Left lung (tissue), 10 donors: ENCODE results near the gene SKP1. TPM values are rescaled to one million over a fixed set of nuclear protein-coding genes. Genes with fewer than 3 reads are reported as not detected.
A peak's percentile ranks its signal among the peaks of the same experiment; 100 is the strongest.

ENCODE experiments used
- ATAC-seq: fragments of 200-7000 bp; cut with Tn5 transposase; one replicate; pipeline ENCODE4 v1.9.1; 2020; ENCODE audit warnings: moderate library complexity
- DNase-seq, 4 donors: peaks; one replicate each; pipeline ENCODE4 v3.0.0-alpha.2; 2013 to 2020
- H3K27ac ChIP-seq, 2 donors: fragments of 200-600 bp; sonication (generic) in 1 of 2; one replicate each; pipeline versions ENCODE4 v1.5.0 to v1.8.0; 2020 to 2021
- H3K27me3 ChIP-seq, 2 donors: fragments of 200-600 bp; sonication (generic) in 1 of 2; one replicate each; pipeline versions ENCODE4 v1.5.0 to v1.8.0; 2020 to 2021
- H3K36me3 ChIP-seq, 2 donors: fragments of 200-600 bp; sonication (generic) in 1 of 2; one replicate each; pipeline versions ENCODE4 v1.5.0 to v1.8.0; 2020 to 2021
- H3K4me1 ChIP-seq, 2 donors: fragments of 200-600 bp; one replicate each; pipeline ENCODE4 v1.8.0; 2021
- H3K4me3 ChIP-seq, 2 donors: fragments of 200-600 bp; sonication (generic) in 1 of 2; one replicate each; pipeline versions ENCODE4 v1.5.0 to v1.8.0; 2020 to 2021; ENCODE audit warnings: mild to moderate bottlenecking in 1 of 2
- H3K9me3 ChIP-seq, 2 donors: fragments of 200-600 bp; sonication (generic) in 1 of 2; one replicate each; pipeline versions ENCODE4 v1.5.0 to v1.8.0; 2020 to 2021
- intact Hi-C, 2 donors: fragments of 100-400 bp; cut with DNase I; formaldehyde crosslinking; loops; one replicate each; pipeline versions ENCODE4 v1.11.2 to v1.14.2; 2022
- polyA plus RNA-seq, 6 donors: library from polyadenylated mRNA; unstranded; fragments of 120-200 nt; gene quantifications; one replicate each; pipeline ENCODE4 v1.2.1, GENCODE V29; 2013; ENCODE audit not compliant: insufficient read length in 6 of 6
- total RNA-seq, 2 donors: library from RNA; stranded (reverse); fragmentation: NEBNext Ultra II Directional; extraction: Animal tissue kit (Norgen Biotek cat#: 25700); gene quantifications; one replicate each; pipeline ENCODE4 v1.2.1, GENCODE V29; 2021
- TF ChIP-seq, protein P1 (sequence below), 2 donors: fragments of 200-600 bp; sonication (generic) in 1 of 2; IDR thresholded peaks; one replicate each; pipeline versions ENCODE4 v1.5.0 to v1.8.0; 2021; ENCODE audit warnings: antibody characterized with exemption in 2 of 2
- donor health status: DM: no; HTN: yes; CAD: no.
- donor health status: DM: no; HTN: no; CAD: no.

The SKP1 gene
- total and polyA plus RNA-seq, 8 donors: 259 to 584 (median 547) TPM

DNA sequence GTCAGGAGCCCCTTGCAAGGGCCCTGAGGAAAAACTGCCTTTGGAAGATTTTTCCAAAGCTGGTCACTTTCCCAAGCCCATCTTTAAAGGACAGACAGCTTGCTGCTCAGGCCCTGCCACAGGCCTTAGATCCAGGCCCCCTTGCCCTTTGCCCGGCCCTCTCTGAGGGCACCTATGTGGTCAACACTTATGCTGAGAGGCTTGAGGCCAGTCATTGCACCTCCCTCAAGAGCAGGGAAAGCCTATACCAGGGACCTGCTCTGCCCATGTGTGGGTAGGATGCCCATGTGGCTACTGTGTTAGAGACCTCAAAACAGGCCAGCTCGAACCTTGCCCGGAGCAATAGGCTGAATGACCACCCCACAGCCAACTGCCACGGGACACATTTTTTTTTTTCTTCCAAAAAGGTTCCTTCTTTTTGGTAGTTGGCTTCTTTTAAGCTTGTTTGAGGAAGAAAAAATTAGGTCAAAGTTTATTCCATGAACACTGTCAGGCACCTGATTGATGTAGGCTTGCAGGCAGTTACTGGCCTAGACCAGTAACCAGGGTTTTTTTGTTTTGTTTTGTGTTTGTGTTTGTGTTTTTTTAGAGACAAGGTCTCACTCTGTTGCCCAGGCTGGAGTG lies 58.4 kb downstream of the SKP1 start:
- TF ChIP-seq, protein P1, sequence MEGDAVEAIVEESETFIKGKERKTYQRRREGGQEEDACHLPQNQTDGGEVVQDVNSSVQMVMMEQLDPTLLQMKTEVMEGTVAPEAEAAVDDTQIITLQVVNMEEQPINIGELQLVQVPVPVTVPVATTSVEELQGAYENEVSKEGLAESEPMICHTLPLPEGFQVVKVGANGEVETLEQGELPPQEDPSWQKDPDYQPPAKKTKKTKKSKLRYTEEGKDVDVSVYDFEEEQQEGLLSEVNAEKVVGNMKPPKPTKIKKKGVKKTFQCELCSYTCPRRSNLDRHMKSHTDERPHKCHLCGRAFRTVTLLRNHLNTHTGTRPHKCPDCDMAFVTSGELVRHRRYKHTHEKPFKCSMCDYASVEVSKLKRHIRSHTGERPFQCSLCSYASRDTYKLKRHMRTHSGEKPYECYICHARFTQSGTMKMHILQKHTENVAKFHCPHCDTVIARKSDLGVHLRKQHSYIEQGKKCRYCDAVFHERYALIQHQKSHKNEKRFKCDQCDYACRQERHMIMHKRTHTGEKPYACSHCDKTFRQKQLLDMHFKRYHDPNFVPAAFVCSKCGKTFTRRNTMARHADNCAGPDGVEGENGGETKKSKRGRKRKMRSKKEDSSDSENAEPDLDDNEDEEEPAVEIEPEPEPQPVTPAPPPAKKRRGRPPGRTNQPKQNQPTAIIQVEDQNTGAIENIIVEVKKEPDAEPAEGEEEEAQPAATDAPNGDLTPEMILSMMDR (IDR thresholded peaks at IDR 0.05): no peak
- Histone ChIP-seq H3K9me3 (no peaks in the 10 kb centered on the region), H3K36me3 (no peaks in the 10 kb centered on the region), H3K27ac (no peak overlapping the region), H3K4me1 (peaks cover 7 to 19% of the 10 kb centered on the region in 2 donors), H3K4me3 (no peak overlapping the region), H3K27me3 (peaks cover 7 to 25% of the 10 kb centered on the region in 2 donors)
- ATAC-seq (no peak), DNase-seq (no peak)
- intact Hi-C loops: no loop called here

DNA sequence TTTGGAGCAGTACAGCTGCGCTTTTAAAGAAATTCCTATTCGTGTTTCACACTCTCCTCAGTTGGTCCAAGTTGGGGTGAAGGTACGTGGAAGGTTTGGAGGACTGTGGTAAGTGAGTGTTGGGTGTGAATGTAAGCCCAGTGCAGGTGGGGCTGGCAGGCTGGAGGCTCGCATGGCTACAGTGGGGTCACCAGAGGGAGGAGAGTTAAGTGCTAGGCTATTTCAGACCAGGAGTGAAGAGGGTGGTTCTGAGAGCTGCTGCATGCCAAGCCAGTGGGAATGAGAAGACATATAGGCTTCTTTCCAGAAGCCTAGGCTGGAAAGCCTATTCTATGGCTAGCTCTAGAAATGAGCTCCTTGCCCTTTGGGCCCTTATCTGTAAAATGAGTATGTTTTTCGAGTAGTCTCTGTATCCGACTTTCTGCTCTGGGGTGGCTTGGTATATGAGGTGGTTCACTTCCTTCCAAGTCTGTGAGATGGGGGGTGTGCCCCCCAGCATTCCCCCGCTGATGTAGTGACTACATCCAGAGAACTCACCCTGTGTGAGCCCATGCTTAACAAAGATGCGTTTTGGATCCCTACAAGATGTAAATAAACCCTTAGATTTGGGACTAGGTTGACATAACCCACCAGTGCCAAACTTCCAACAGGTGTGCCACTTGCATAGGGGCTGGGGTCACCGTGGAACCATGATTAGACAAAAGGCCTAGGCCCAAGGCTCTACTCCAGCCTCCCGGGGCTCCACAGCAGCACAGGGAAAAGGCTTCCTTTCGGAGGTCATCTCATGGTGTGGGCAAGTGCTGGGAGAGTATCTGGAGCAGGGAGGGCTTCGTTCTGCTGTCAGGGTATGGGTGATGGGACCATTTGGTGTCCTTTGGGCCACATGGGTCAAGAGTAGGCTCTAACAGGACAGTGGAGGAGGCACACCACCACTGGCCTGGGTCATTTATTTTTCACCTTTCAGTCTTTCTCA lies 59.7 kb downstream of the SKP1 start:
- Histone ChIP-seq H3K36me3 (no peaks in the 10 kb centered on the region), H3K4me1 (peaks cover 8 to 23% of the 10 kb centered on the region in 2 donors), H3K9me3 (no peaks in the 10 kb centered on the region), H3K27me3 (peaks cover 14 to 38% of the 10 kb centered on the region in 2 donors), H3K4me3 (no peak overlapping the region), H3K27ac (no peak overlapping the region)
- intact Hi-C loops: no loop called here
- DNase-seq (no peak), ATAC-seq (no peak)
- TF ChIP-seq, protein P1 (IDR thresholded peaks at IDR 0.05): no peak

DNA sequence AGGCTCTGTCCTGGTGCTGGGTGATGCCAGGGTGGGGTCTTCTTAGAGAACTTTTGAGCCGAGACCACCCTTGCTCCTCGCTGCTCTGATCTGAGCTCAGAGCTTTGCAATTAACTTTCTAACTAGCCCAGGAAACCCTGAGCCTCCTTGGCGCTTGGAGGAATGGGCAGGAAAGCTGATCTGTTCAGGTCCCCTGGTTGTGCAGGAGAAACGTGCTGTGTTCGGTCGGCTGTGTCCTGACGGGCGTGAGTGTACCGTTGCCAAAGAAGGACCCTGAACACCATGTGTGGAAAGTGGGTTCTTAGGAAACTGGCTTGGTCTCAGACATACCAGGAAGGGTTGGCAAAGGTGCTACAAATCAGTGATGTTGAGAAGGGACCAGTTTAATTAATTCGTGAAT lies 60.5 kb downstream of the SKP1 start:
- no peak overlapping the region for H3K27ac ChIP-seq
- ATAC-seq: no peak
- peak overlapping the region in 1 of 2 donors; percentile 68 for H3K4me3 ChIP-seq
- H3K36me3 ChIP-seq: no peaks in the 10 kb centered on the region
- no peaks in the 10 kb centered on the region for H3K9me3 ChIP-seq
- H3K4me1 ChIP-seq: peaks cover 8 to 23% of the 10 kb centered on the region in 2 donors
- TF ChIP-seq, protein P1 (IDR thresholded peaks at IDR 0.05): no peak
- intact Hi-C loops: no loop called here
- H3K27me3 ChIP-seq: peaks cover 14 to 44% of the 10 kb centered on the region in 2 donors
- DNase-seq: no peak

DNA sequence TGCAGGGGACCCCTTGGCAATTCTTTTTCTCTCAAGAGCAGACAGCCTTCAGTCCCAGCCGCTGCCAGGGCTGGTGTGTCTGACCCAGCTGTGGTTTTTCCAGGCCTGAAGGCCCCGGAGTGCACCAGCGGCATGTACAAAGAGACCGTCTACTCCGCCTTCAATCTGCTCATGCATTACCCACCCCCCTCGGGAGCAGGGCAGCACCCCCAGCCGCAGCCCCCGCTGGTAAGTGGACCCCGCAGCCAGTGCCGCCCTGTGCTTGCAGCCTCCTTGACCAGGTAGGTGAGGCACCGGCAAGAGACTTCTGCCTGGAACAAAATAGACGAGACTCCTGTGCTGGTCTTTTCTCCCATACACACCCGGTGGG lies 61.0 kb downstream of the SKP1 start:
- Histone ChIP-seq H3K4me1 (peaks cover 8 to 23% of the 10 kb centered on the region in 2 donors), H3K9me3 (no peaks in the 10 kb centered on the region), H3K27me3 (peaks cover 14 to 46% of the 10 kb centered on the region in 2 donors), H3K36me3 (no peaks in the 10 kb centered on the region), H3K4me3 (peak overlapping the region in 1 of 2 donors; percentile 68), H3K27ac (peak overlapping the region in 1 of 2 donors; percentile 33)
- intact Hi-C loops: no loop called here
- ATAC-seq (no peak), DNase-seq (no peak)
- TF ChIP-seq, protein P1 (IDR thresholded peaks at IDR 0.05): no peak
